ENCODE measurements around the gene CD4. TPM values are rescaled to one million over a fixed set of nuclear protein-coding genes. Genes with fewer than 3 reads are reported as not detected.

CD4 gene
- total and polyA plus RNA-seq, 12 donors = 2.4 to 52.8 (median 24.3) TPM

DNA sequence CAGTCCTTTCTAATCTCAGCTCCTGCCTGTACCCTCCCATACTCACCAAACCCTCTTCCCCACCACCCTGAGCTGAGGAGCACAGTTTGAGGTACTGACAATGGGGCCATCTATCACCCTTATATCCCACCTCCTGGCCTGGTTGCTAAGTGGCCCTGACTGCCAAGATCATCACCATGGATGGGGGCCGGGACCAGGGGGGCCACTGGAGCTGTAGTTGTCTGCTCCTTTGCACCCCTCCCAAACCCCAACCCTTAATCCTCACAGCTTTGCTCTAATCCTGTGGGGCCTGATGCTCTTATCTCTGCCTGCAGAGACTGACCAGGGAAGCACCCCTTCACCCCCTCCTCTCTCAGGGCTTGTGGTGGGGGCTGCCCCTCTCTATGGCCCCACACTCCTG lies 51.0 kb downstream of the CD4 start:
- Histone ChIP-seq H3K36me3 (replicated peaks in 1 of 2) (peaks cover 0 to 21% of the 10 kb centered on the region in 2 donors), H3K27ac (no peak overlapping the region), H3K4me3 (no peak overlapping the region), H3K27me3 (no peaks in the 10 kb centered on the region), H3K9me3 (replicated peaks in 1 of 3) (no peaks in the 10 kb centered on the region), H3K4me1 (replicated peaks in 1 of 2) (no peaks in the 10 kb centered on the region)
- intact Hi-C loops (cut with DNase I) = no loop called here
- no peak for TF ChIP-seq POLR2A (IDR thresholded peaks at IDR 0.05)
- TF ChIP-seq, protein P1, sequence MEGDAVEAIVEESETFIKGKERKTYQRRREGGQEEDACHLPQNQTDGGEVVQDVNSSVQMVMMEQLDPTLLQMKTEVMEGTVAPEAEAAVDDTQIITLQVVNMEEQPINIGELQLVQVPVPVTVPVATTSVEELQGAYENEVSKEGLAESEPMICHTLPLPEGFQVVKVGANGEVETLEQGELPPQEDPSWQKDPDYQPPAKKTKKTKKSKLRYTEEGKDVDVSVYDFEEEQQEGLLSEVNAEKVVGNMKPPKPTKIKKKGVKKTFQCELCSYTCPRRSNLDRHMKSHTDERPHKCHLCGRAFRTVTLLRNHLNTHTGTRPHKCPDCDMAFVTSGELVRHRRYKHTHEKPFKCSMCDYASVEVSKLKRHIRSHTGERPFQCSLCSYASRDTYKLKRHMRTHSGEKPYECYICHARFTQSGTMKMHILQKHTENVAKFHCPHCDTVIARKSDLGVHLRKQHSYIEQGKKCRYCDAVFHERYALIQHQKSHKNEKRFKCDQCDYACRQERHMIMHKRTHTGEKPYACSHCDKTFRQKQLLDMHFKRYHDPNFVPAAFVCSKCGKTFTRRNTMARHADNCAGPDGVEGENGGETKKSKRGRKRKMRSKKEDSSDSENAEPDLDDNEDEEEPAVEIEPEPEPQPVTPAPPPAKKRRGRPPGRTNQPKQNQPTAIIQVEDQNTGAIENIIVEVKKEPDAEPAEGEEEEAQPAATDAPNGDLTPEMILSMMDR (IDR thresholded peaks at IDR 0.05) = no peak
- no peak for DNase-seq
- 31 to 62% (median 50%) methylated on average over 1 of the region's 1 CpG for WGBS, 4 donors

GRCh38 chr12:6840761-6841515 lies 51.6 kb downstream of the CD4 start, which contains the start of gene GNB3:
GNB3 (plus strand) TSS chr12:6840925; CDS start chr12:6841288, 363 bp downstream.
- no peaks in the 10 kb centered on the region for H3K27me3 ChIP-seq
- no peak within 1 kb of the TSS for H3K27ac ChIP-seq
- H3K9me3 ChIP-seq (replicated peaks in 1 of 3) = no peaks in the 10 kb centered on the region
- intact Hi-C loops (cut with DNase I) = no loop called here
- TF ChIP-seq, protein P1 (IDR thresholded peaks at IDR 0.05) = no peak
- no peak for TF ChIP-seq POLR2A (IDR thresholded peaks at IDR 0.05)
- H3K4me3 ChIP-seq = no peak within 1 kb of the TSS
- no peaks in the 10 kb centered on the region for H3K4me1 ChIP-seq (replicated peaks in 1 of 2)
- peak in 1 of 7 donors; percentile 77 for DNase-seq
- WGBS, 4 donors = 68 to 84% (median 75%) methylated on average over 11 to 24 of the region's 24 CpGs
- H3K36me3 ChIP-seq (replicated peaks in 1 of 2) = peaks cover 0 to 21% of the 10 kb centered on the region in 2 donors

DNA sequence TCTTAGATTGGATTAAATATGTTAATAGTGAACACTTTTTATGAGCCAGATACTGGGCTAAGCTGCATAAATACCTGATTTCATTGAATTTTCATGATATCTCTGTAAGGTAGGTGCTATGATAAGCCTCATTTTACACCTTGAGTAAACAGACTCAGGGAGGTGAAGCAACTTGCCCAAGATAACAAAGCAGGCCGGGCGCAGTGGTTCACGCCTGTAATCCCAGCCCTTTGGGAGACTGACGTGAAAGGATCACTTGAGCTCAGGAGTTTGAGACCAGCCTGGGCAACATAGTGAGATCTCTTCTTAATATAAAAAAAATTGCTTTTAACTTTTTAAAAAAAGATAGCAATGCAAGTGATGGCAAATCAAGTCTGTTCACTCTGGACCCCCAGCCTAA lies 52.7 kb downstream of the CD4 start:
- Histone ChIP-seq H3K9me3 (replicated peaks in 1 of 3) (no peaks in the 10 kb centered on the region), H3K4me3 (no peak overlapping the region), H3K27me3 (no peaks in the 10 kb centered on the region), H3K27ac (no peak overlapping the region), H3K36me3 (replicated peaks in 1 of 2) (peaks cover 0 to 21% of the 10 kb centered on the region in 2 donors), H3K4me1 (replicated peaks in 1 of 2) (no peaks in the 10 kb centered on the region)
- no peak for TF ChIP-seq POLR2A (IDR thresholded peaks at IDR 0.05)
- TF ChIP-seq, protein P1 (IDR thresholded peaks at IDR 0.05) = no peak
- intact Hi-C loops (cut with DNase I) = no loop called here
- 86 to 100% (median 89%) methylated on average over 4 of the region's 4 CpGs for WGBS, 4 donors
- no peak for DNase-seq

GRCh38 chr12:6843118-6843902 lies 54.0 kb downstream of the CD4 start:
- H3K36me3 ChIP-seq (replicated peaks in 1 of 2) = peaks cover 0 to 11% of the 10 kb centered on the region in 2 donors
- H3K4me1 ChIP-seq (replicated peaks in 1 of 2) = no peaks in the 10 kb centered on the region
- no peaks in the 10 kb centered on the region for H3K9me3 ChIP-seq (replicated peaks in 1 of 3)
- H3K27ac ChIP-seq = no peak overlapping the region
- DNase-seq = no peak
- no peak overlapping the region for H3K4me3 ChIP-seq
- intact Hi-C loops (cut with DNase I) = no loop called here
- H3K27me3 ChIP-seq = no peaks in the 10 kb centered on the region
- TF ChIP-seq, protein P1 (IDR thresholded peaks at IDR 0.05) = no peak
- TF ChIP-seq POLR2A (IDR thresholded peaks at IDR 0.05) = no peak
- 61 to 81% (median 77%) methylated on average over 13 to 16 of the region's 16 CpGs for WGBS, 4 donors

Measured in adrenal gland (tissue), 12 donors.